Right forelimb (tissue), 1 donor: ENCODE results near the gene SLC14A1.

ENCODE experiments used
- DNase-seq: peaks from one replicate; pipeline ENCODE4 v3.0.0-alpha.2; 2018

SLC14A1 gene

DNA sequence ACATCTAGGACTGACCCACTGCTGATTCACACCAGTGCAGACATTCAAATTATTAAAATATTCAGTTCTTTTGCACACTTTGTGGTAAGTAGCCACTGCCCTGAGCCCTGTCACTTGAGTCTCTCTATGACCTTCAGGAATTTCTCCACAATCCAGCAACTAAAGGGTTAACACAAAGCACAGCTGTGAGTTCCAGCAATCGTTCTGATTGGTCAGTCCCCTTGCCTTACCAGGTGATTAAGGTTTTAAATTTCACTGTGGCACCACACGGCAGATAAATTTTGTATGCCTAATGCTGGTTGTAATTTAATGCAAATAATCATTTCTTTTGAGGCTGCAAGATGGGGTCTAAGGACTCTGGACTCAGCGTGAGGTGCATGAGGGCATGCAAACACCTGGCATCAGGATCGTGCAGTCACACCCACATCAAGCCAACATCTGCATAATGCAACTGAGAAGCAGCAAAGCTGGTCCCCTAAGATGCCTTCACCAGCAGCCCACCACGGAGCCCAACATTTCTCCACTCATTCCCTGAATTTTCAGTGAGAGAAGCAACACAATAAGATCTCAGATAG, 36.6 kb downstream of the SLC14A1 start:
- DNase-seq: no peak

GRCh38 chr18:45761512-45762114, 37.6 kb downstream of the SLC14A1 start:
- DNase-seq: no peak

- DNase-seq: no peak
Observed at GRCh38 chr18:45764000-45764686, 40.2 kb downstream of the SLC14A1 start.

DNA sequence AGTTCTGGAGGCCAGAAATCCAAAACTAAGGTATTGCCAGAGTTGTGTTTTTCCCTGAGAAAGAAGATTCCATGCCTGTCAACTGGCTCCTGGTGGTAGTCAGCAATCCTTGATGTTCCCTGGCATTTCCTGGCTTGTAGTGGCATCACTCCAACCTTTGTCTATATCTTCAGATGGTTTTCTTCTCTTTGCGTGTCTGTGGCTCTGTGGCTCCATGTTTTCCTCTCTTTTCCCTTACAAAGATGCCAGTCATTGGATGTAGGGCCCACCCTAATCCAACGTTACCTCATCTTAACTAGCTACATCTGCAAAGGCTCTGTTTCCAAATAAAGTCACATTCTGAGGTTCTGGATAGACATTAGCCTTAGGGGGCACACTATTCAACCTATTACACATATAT, 41.8 kb downstream of the SLC14A1 start:
- no peak for DNase-seq

- DNase-seq: no peak
Observed at GRCh38 chr18:45771587-45772480, 47.9 kb downstream of the SLC14A1 start.

- DNase-seq: no peak
Observed at GRCh38 chr18:45774065-45774521, 50.1 kb downstream of the SLC14A1 start.

GRCh38 chr18:45775241-45775676, 51.3 kb downstream of the SLC14A1 start:
- peak; percentile 91 for DNase-seq

DNA sequence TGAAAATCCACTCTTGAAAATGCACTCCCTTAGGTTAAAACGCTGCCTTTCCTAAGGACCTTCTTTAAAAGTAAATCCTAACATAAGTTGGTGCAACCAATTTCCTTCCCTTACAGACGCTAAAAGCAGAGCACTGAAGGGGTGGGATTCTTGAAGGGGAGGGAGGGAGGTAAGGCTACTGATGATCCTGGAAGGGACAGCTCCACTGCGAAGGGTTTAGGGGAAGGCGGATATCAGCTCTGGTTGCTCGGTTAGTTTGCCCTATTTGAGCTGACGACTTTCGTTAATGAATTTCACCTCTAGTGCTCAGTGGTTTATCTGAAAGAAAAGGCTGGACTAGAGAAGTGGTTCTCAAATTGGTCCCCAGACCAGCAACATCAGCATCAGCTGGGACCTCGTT, 51.8 kb downstream of the SLC14A1 start:
- DNase-seq: no peak

GRCh38 chr18:45777393-45777792, 53.4 kb downstream of the SLC14A1 start:
- DNase-seq: no peak

DNA sequence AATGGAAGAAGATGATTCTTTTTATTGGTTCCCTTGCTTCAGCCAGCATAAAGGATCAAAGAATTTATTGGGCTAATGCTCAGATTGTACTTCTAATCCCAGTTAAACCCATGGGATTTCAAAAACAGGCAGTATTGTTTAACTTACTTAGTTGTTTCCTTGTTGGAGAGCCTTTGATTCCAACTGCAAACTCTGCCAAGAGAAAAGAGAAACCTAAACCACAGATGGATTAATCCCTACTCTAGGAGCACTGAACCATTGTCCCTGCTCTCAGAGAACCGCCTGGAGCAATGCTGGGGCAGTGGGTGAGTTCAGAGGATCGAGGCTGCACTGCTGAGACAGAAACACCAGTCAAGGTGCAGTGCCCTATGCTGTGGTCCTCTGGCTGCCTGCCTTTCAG, 56.6 kb downstream of the SLC14A1 start:
- DNase-seq: no peak

- no peak for DNase-seq
Observed at GRCh38 chr18:45782662-45783061, 58.7 kb downstream of the SLC14A1 start.

DNA sequence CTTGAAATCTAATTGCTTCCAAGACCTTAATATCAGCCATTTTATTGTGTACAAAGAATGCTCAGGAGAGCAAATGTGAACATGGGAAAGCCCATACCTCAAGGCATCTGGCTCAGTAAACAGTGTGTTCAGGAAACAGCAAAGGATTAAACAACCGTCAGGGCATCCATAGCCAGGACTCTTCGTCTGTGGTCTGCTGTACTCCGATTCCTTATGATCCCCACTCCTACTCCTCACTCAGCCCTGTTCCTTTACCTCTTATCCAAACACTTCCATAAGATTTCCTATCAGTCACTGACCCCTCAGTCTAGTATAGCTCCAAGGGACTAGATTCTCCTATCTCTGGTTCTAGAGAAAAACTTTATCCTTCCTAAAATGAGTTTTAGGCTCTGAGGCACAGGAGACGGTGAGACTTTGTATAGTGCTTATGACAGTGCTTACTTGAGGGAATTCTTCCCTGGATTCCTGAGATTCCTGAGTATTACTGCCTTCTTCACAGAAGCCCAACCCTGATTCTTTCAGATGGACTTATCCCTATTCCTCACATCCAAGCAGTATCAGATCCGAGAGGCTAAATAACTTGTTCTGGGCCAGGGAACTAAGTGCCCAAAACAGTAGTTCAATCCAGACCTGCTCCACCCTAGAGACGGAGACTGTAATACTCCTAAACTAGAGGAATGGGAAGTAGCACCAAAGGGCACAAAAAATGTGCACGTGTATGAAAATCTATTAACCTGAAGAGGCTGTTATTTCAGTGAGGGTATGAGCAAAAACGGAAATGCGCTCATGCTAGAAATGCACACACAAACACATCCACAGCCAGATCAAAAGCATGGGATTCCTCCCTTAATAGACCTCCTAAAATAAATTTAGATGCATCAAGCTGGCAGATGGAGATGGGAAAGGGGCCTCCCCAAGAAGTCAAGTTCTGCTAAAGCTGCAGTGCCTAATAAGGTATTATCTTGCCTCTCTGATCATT, 59.4 kb downstream of the SLC14A1 start:
- DNase-seq: no peak

DNA sequence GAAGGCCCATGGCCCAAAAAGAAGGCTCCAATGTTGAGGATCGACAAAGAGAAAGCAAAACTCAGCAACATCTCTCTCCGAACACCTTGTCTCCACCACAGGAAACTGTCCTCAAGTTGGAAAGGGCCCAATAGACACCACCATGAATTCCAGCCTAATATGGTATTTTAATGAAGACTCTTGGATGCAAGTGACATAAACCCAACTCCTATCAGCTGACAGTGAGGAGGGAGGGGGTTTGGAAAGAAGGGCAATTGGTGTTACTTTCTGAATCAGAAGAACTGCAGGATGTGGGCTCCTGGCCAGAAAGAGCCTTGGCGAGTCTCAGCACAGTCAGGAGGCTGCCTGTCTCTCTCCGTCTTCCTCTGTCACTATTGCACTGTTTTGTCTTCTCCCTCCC, 61.2 kb downstream of the SLC14A1 start:
- no peak for DNase-seq

DNA sequence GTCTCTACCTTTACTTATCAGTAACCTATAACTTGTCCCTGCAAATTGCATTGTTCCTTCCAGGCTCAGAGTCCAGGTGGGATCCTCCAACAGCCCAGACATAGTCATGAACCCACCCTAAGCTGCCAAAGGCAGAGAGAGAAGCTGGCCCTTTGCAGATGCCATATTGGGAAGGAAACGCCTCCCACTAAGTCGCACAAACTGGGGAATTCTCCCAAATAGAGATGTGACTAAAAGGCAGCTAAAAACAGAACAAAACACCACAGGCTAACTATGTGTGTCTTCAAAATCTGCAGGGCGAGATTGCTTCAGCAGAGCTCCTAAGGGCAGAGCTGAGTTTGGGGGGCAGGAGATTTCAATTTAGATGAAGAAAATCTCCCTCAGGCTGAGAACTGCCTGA, 63.0 kb downstream of the SLC14A1 start:
- no peak for DNase-seq

DNA sequence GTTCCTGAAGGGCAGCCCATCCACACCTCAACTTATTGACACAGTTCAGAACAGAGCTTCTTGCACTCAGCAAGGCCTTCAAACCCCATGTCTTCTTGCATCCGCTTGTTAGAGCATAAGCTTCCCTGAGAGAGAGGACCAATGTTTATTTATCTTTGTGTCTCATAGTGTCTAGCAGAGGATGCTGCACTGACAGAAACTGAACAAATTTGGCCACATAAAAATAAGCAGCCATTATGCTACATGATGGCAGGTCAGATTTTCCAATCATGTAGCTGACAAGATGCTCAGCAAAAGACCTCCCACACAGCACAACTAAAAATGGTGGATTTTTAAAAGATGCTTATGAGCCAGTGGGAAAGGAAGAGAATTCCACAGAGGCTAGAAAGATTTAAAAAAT, 63.4 kb downstream of the SLC14A1 start:
- DNase-seq: no peak

DNA sequence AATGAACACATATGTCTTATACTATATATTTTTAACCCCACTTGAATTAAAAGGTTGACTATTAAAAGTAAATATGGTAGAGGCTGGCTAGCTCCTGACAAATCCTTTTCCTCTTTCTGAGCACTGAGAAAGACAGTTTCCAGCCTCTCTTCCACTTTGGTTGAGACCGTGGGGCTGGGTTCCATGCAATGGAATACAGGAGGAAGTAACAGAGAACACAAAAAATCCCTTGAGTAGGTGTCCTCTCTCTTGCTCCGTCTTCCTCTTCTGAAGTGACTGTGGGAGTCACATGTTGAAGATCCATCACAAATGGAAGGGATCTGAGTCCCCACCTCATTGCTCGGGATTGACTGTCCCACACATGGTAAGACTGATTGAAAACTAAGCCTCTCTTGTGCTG, 64.9 kb downstream of the SLC14A1 start:
- no peak for DNase-seq

GRCh38 chr18:45792506-45793263, 68.7 kb downstream of the SLC14A1 start:
- no peak for DNase-seq

- no peak for DNase-seq
Observed at GRCh38 chr18:45793264-45793965, 69.4 kb downstream of the SLC14A1 start.

GRCh38 chr18:45801416-45802004, 77.5 kb downstream of the SLC14A1 start:
- DNase-seq: no peak
